Activated CD4-positive, alpha-beta memory T cell treated with anti-CD3 and anti-CD28 coated beads, Interleukin-2, amount 10 ng/mL, durations not matched to agents 7 days and 5 days (primary cell): ENCODE data around the gene LRG1. TPM values are rescaled to one million over a fixed set of nuclear protein-coding genes. Genes with fewer than 3 reads are reported as not detected.

Experiments used
- CTCF ChIA-PET: fragments of 350-600 bp; sonication (Branson Sonifier 250); formaldehyde crosslinking; loops from one replicate; lab custom pipeline; 2021; ENCODE audit warnings: antibody characterized with exemption, inconsistent platforms; lab: Charles Lee
- POLR2A ChIA-PET: fragments of 350-600 bp; sonication (Branson Sonifier 250); formaldehyde crosslinking; loops from one replicate; lab custom pipeline; 2021; ENCODE audit warnings: antibody characterized with exemption; lab: Charles Lee
- DNase-seq: peaks from one replicate; pipeline ENCODE4 v3.0.0-alpha.2; 2020
- H3K27ac Mint-ChIP-seq: one replicate; pipeline ENCODE4 v1.8.0; 2021; ENCODE audit warnings: mild to moderate bottlenecking, mixed read lengths
- H3K27me3 Mint-ChIP-seq: one replicate; pipeline ENCODE4 v1.8.0; 2021; ENCODE audit warnings: mixed read lengths
- H3K36me3 Mint-ChIP-seq: one replicate; pipeline ENCODE4 v1.8.0; 2021; ENCODE audit warnings: low read depth, mixed read lengths
- H3K4me1 Mint-ChIP-seq: one replicate; pipeline ENCODE4 v1.8.0; 2021; ENCODE audit warnings: mixed read lengths
- H3K4me3 Mint-ChIP-seq: one replicate; pipeline ENCODE4 v1.8.0; 2021; ENCODE audit warnings: mild to moderate bottlenecking, mixed read lengths
- H3K9me3 Mint-ChIP-seq: one replicate; pipeline ENCODE4 v1.8.0; 2021; ENCODE audit warnings: mixed read lengths
- total RNA-seq, 2 experiments: library from RNA; stranded (reverse); gene quantifications; one replicate each; pipeline ENCODE4 v1.2.3, GENCODE V29; 2021

Gene LRG1
- total RNA-seq, 2 experiments from 2014 or later: 0.15 to 0.18 TPM

GRCh38 chr19:4516199-4516938 is 23.5 kb downstream of the LRG1 start:
- DNase-seq: no peak
- Mint-ChIP-seq H3K4me1 (no peaks in the 10 kb centered on the region), H3K9me3 (no peaks in the 10 kb centered on the region), H3K27ac (no peak overlapping the region), H3K4me3 (no peak overlapping the region), H3K27me3 (no peaks in the 10 kb centered on the region), H3K36me3 (no peaks in the 10 kb centered on the region)
- POLR2A ChIA-PET: no interaction called here
- CTCF ChIA-PET: interaction anchor here (1.2 kb wide), 1 partner anchor 9 kb away, joined by 3 read pairs; no protein-coding TSS in a partner anchor

DNA sequence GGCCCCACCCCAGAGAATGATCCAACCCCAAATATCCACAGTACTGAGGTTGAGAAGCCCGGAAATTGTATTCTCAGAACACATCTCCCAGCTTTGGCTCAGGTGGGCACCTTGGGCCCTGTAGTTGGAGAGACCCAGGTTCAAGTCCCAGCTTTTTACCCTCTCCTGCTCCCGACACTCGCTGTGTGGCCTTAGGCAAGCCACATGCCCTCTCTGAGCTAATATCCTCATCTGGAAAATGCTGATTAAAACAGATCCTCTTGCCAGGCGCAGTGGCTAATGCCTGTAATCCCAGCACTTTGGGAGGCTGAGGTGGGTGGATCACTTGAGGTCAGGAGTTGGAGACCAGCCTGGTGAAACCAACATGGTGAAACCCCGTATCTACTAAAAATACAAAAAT is 24.1 kb downstream of the LRG1 start:
- Mint-ChIP-seq H3K36me3 (no peaks in the 10 kb centered on the region), H3K4me1 (no peaks in the 10 kb centered on the region), H3K9me3 (no peaks in the 10 kb centered on the region), H3K4me3 (no peak overlapping the region), H3K27ac (no peak overlapping the region), H3K27me3 (no peaks in the 10 kb centered on the region)
- ChIA-PET POLR2A (no interaction called here), CTCF (interaction anchor here (1.2 kb wide), 1 partner anchor 11 kb away, joined by 3 read pairs; no protein-coding TSS in a partner anchor)
- no peak for DNase-seq

- Mint-ChIP-seq H3K9me3 (no peaks in the 10 kb centered on the region), H3K36me3 (no peaks in the 10 kb centered on the region), H3K4me1 (no peaks in the 10 kb centered on the region), H3K4me3 (no peak overlapping the region), H3K27me3 (no peaks in the 10 kb centered on the region), H3K27ac (no peak overlapping the region)
- ChIA-PET POLR2A (no interaction called here), CTCF (no interaction called here)
- no peak for DNase-seq
Observed at GRCh38 chr19:4513248-4513647, 26.6 kb downstream of the LRG1 start.

DNA sequence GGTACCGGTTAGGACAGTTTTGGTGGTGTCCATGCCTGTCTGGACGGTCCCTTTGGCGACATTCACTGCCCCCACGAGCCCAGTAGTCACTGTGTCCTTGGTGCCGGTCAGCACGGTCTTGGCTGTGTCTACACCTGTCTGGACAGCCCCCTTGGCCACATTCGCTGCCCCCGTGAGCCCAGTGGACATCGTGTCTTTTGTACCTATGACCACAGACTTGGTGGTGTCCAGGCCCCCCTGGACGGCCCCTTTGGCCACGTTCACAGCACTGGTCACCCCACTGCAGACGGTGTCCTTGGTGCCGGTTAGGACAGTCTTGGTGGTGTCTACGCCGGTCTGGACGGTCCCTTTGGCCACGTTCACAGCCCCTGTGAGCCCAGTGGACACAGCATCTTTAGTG is 27.8 kb downstream of the LRG1 start:
- Mint-ChIP-seq H3K4me1 (no peaks in the 10 kb centered on the region), H3K27ac (no peak overlapping the region), H3K36me3 (no peaks in the 10 kb centered on the region), H3K9me3 (no peaks in the 10 kb centered on the region), H3K4me3 (no peak overlapping the region), H3K27me3 (no peaks in the 10 kb centered on the region)
- DNase-seq: no peak
- POLR2A ChIA-PET: no interaction called here
- CTCF ChIA-PET: no interaction called here

DNA sequence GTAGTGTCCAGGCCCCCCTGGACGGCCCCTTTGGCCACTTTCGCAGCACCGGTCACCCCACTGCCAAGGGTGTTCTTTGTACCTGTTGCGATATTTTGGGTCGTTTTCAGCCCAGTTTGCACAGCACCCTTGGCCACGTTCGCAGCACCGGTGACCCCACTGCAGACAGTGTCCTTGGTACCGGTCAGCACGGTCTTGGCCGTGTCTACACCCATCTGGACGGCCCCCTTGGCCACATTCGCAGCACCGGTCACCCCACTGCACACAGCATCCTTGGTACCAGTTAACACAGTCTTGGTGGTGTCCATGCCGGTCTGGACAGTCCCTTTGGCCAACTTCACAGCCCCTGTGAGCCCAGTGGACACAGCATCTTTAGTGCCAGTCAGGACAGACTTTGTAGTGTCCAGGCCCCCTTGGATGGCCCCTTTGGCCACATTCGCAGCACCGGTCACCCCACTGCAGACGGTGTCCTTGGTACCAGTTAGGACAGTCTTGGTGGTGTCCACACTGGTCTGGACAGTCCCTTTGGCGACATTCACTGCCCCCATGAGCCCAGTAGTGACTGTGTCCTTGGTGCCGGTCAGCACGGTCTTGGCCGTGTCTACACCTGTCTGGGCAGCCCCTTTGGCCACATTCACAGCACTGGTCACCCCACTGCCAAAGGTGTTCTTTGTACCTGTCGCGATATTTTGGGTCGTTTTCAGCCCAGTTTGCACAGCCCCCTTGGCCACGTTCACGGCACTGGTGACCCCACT is 28.4 kb downstream of the LRG1 start:
- Mint-ChIP-seq H3K27ac (no peak overlapping the region), H3K4me1 (peaks cover 5% of the 10 kb centered on the region), H3K4me3 (no peak overlapping the region), H3K36me3 (no peaks in the 10 kb centered on the region), H3K9me3 (no peaks in the 10 kb centered on the region), H3K27me3 (no peaks in the 10 kb centered on the region)
- ChIA-PET POLR2A (no interaction called here), CTCF (no interaction called here)
- DNase-seq: no peak

GRCh38 chr19:4510435-4511255 is 29.2 kb downstream of the LRG1 start:
- ChIA-PET POLR2A (no interaction called here), CTCF (no interaction called here)
- no peak overlapping the region for H3K4me3 Mint-ChIP-seq
- no peak overlapping the region for H3K27ac Mint-ChIP-seq
- H3K27me3 Mint-ChIP-seq: no peaks in the 10 kb centered on the region
- no peak for DNase-seq
- no peaks in the 10 kb centered on the region for H3K9me3 Mint-ChIP-seq
- H3K36me3 Mint-ChIP-seq: no peaks in the 10 kb centered on the region
- peaks cover 9% of the 10 kb centered on the region for H3K4me1 Mint-ChIP-seq

DNA sequence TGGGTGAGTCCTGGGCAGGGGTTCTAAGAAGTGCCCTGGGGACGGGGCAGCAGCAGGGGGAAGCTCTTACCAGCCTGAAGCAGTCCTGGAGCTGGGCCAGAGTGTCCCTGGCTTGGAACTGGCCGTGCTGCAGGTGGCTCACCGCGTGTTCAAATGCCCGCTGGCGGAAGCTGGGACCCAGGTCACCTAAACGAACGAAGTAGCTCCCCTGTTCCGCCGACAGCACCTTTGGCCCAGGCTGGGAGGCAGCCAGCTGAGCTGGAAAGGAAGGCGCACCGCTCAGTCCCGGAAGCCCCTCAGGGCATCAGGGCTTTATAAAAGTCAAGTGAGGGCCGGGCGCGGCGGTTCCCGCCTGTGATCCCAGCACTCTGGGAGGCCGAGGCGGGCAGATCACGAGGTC is 31.1 kb downstream of the LRG1 start:
- no peaks in the 10 kb centered on the region for H3K9me3 Mint-ChIP-seq
- ChIA-PET POLR2A (no interaction called here), CTCF (no interaction called here)
- no peak for DNase-seq
- H3K27me3 Mint-ChIP-seq: no peaks in the 10 kb centered on the region
- no peak overlapping the region for H3K4me3 Mint-ChIP-seq
- H3K36me3 Mint-ChIP-seq: no peaks in the 10 kb centered on the region
- H3K4me1 Mint-ChIP-seq: peaks cover 9% of the 10 kb centered on the region
- no peak overlapping the region for H3K27ac Mint-ChIP-seq

- Mint-ChIP-seq H3K9me3 (no peaks in the 10 kb centered on the region), H3K27ac (no peak overlapping the region), H3K27me3 (no peaks in the 10 kb centered on the region), H3K36me3 (no peaks in the 10 kb centered on the region), H3K4me1 (peaks cover 9% of the 10 kb centered on the region), H3K4me3 (no peak overlapping the region)
- no peak for DNase-seq
- ChIA-PET POLR2A (no interaction called here), CTCF (interaction anchor here (1.8 kb wide), 1 partner anchor 17 kb away, joined by 3 read pairs; no protein-coding TSS in a partner anchor)
Observed at GRCh38 chr19:4507804-4508203, 32.0 kb downstream of the LRG1 start.

DNA sequence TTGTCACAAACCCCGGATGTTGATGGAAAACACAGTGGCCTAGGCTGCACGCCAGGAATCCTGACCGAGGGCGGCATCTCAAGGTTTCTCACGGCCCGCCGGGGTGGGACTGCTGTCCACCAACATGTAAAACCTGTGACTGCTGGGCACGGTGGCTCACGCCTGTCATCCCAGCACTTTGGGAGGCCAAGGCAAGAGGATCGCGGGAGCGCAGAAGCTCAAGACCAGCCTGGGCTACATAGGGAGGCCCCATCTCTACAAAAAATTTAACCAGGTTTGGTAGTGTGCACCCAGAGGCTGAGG is 32.7 kb downstream of the LRG1 start:
- no peak for DNase-seq
- peaks cover 9% of the 10 kb centered on the region for H3K4me1 Mint-ChIP-seq
- H3K36me3 Mint-ChIP-seq: no peaks in the 10 kb centered on the region
- H3K4me3 Mint-ChIP-seq: no peak overlapping the region
- no peaks in the 10 kb centered on the region for H3K27me3 Mint-ChIP-seq
- H3K9me3 Mint-ChIP-seq: no peaks in the 10 kb centered on the region
- ChIA-PET POLR2A (no interaction called here), CTCF (interaction anchor here (1.8 kb wide), 1 partner anchor 18 kb away, joined by 3 read pairs; no protein-coding TSS in a partner anchor)
- no peak overlapping the region for H3K27ac Mint-ChIP-seq

GRCh38 chr19:4506449-4507149 is 33.2 kb downstream of the LRG1 start:
- Mint-ChIP-seq H3K27me3 (no peaks in the 10 kb centered on the region), H3K4me3 (no peak overlapping the region), H3K9me3 (no peaks in the 10 kb centered on the region), H3K4me1 (peaks cover 9% of the 10 kb centered on the region), H3K27ac (peak overlapping the region; percentile 28), H3K36me3 (no peaks in the 10 kb centered on the region)
- ChIA-PET POLR2A (no interaction called here), CTCF (interaction anchor here (1.8 kb wide), 1 partner anchor 19 kb away, joined by 3 read pairs; no protein-coding TSS in a partner anchor)
- peak; percentile 27 for DNase-seq

- Mint-ChIP-seq H3K4me1 (peaks cover 9% of the 10 kb centered on the region), H3K27me3 (no peaks in the 10 kb centered on the region), H3K36me3 (no peaks in the 10 kb centered on the region), H3K27ac (peak overlapping the region; percentile 28), H3K9me3 (no peaks in the 10 kb centered on the region), H3K4me3 (no peak overlapping the region)
- DNase-seq: no peak
- ChIA-PET CTCF (interaction anchor here (1.8 kb wide), 1 partner anchor 19 kb away, joined by 3 read pairs; no protein-coding TSS in a partner anchor), POLR2A (no interaction called here)
Observed at GRCh38 chr19:4505570-4506448, 34.0 kb downstream of the LRG1 start.
